HEK293 (cell line): ENCODE measurements around the gene MYOT.
A peak's percentile ranks its signal among the peaks of the same experiment; 100 is the strongest.

Experiments
- CTCF ChIA-PET: fragments of 350-600 bp; formaldehyde crosslinking; extraction: SDS; loops from one replicate; lab custom pipeline; 2021; ENCODE audit warnings: antibody characterized with exemption; lab: Yijun Ruan, JAX
- POLR2A ChIA-PET: fragments of 300-600 bp; formaldehyde crosslinking; extraction: SDS; loops from one replicate; lab custom pipeline; 2020; ENCODE audit warnings: antibody characterized with exemption, inconsistent platforms; lab: Yijun Ruan, JAX
- H3K27ac ChIP-seq: fragments of 200-500 bp; sonication (Bioruptor generic); 2 replicates; pipeline ENCODE4 v1.5.1; 2014; ENCODE audit warnings: low read depth, low read length, control low read depth, inconsistent platforms; ENCODE audit errors: extremely low read depth
- H3K36me3 ChIP-seq, 2 experiments: fragments of 200-500 bp in 1 of 2; sonication (Bioruptor generic) in 1 of 2; 1 replicate in 1 of 2; 2 replicates in 1 of 2; pipeline ENCODE4 v1.5.1; 2014 to 2017; ENCODE audit warnings: inconsistent platforms in 2 of 2, low read length in 2 of 2; ENCODE audit not compliant: control insufficient read depth in 2 of 2, insufficient read depth in 1 of 2
- H3K4me1 ChIP-seq: fragments of 200-500 bp; sonication (Bioruptor generic); 2 replicates; pipeline ENCODE4 v1.5.1; 2014; ENCODE audit warnings: mild to moderate bottlenecking, low read length, inconsistent platforms; ENCODE audit not compliant: control insufficient read depth, insufficient read depth
- H3K4me3 ChIP-seq: 2 replicates; pipeline ENCODE4 v1.5.1; 2011; ENCODE audit warnings: low read depth, mild to moderate bottlenecking, control low read depth, low read length, moderate library complexity
- H3K9me3 ChIP-seq: fragments of 200-500 bp; sonication (Bioruptor generic); 2 replicates; pipeline ENCODE4 v1.5.1; 2014; ENCODE audit warnings: low read depth, low read length, inconsistent platforms; ENCODE audit not compliant: control insufficient read depth, insufficient read depth
- KLF8 ChIP-seq: fragments of 450-650 bp; formaldehyde crosslinking; IDR thresholded peaks from 2 replicates; pipeline ENCODE4 v1.5.1; 2016; ENCODE audit warnings: missing biosample characterization, missing genetic modification characterization
- KLF9 ChIP-seq: fragments of 450-650 bp; formaldehyde crosslinking; IDR thresholded peaks from 2 replicates; pipeline ENCODE4 v1.5.1; 2016; ENCODE audit warnings: missing biosample characterization, missing genetic modification characterization, low read depth
- MYNN ChIP-seq: fragments of 450-650 bp; formaldehyde crosslinking; IDR thresholded peaks from 2 replicates; pipeline ENCODE4 v1.5.1; 2016; ENCODE audit warnings: missing biosample characterization, missing genetic modification characterization, borderline replicate concordance
- REPIN1 ChIP-seq: fragments of 450-650 bp; formaldehyde crosslinking; IDR thresholded peaks from 2 replicates; pipeline ENCODE4 v1.5.1; 2017; ENCODE audit warnings: missing biosample characterization, missing genetic modification characterization, low read depth
- WT1 ChIP-seq: fragments of 450-650 bp; formaldehyde crosslinking; IDR thresholded peaks from 2 replicates; pipeline ENCODE4 v1.5.1; 2016; ENCODE audit warnings: missing biosample characterization, missing genetic modification characterization
- ZNF138 ChIP-seq: fragments of 450-650 bp; formaldehyde crosslinking; IDR thresholded peaks from 2 replicates; pipeline ENCODE4 v1.5.1; 2016; ENCODE audit warnings: missing biosample characterization, missing genetic modification characterization, borderline replicate concordance
- ZNF146 ChIP-seq: fragments of 450-650 bp; formaldehyde crosslinking; IDR thresholded peaks from 2 replicates; pipeline ENCODE4 v1.5.1; 2016; ENCODE audit warnings: missing biosample characterization, missing genetic modification characterization
- ZNF248 ChIP-seq: fragments of 450-650 bp; formaldehyde crosslinking; IDR thresholded peaks from 2 replicates; pipeline ENCODE4 v1.5.1; 2017; ENCODE audit warnings: missing biosample characterization, missing genetic modification characterization
- ZNF26 ChIP-seq: fragments of 450-650 bp; formaldehyde crosslinking; IDR thresholded peaks from 2 replicates; pipeline ENCODE4 v1.5.1; 2016; ENCODE audit warnings: missing biosample characterization, missing genetic modification characterization
- ZNF302 ChIP-seq: fragments of 450-650 bp; formaldehyde crosslinking; IDR thresholded peaks from 2 replicates; pipeline ENCODE4 v1.5.1; 2016; ENCODE audit warnings: missing biosample characterization, missing genetic modification characterization, low read depth
- ZNF521 ChIP-seq: fragments of 450-650 bp; formaldehyde crosslinking; IDR thresholded peaks from 2 replicates; pipeline ENCODE4 v1.5.1; 2017; ENCODE audit warnings: missing biosample characterization, mild to moderate bottlenecking, missing genetic modification characterization
- ZNF571 ChIP-seq: fragments of 450-650 bp; formaldehyde crosslinking; IDR thresholded peaks from 2 replicates; pipeline ENCODE4 v1.5.0; 2017; ENCODE audit warnings: missing biosample characterization, missing genetic modification characterization
- ZNF654 ChIP-seq: fragments of 450-650 bp; formaldehyde crosslinking; IDR thresholded peaks from 2 replicates; pipeline ENCODE4 v1.5.1; 2016; ENCODE audit warnings: low read depth, missing biosample characterization, missing genetic modification characterization
- ZNF677 ChIP-seq: fragments of 450-650 bp; IDR thresholded peaks from 2 replicates; pipeline ENCODE4 v1.5.0; 2018; ENCODE audit warnings: missing biosample characterization, mild to moderate bottlenecking, missing genetic modification characterization, moderate library complexity
- ZNF707 ChIP-seq: fragments of 450-650 bp; formaldehyde crosslinking; IDR thresholded peaks from 2 replicates; pipeline ENCODE4 v1.5.1; 2016; ENCODE audit warnings: missing biosample characterization, missing genetic modification characterization
- ZNF768 ChIP-seq: fragments of 450-650 bp; formaldehyde crosslinking; IDR thresholded peaks from 2 replicates; pipeline ENCODE4 v1.5.1; 2018; ENCODE audit warnings: missing biosample characterization, mild to moderate bottlenecking, missing genetic modification characterization
- ZNF777 ChIP-seq: fragments of 450-650 bp; formaldehyde crosslinking; IDR thresholded peaks from 2 replicates; pipeline ENCODE4 v1.5.1; 2017; ENCODE audit warnings: missing biosample characterization, missing genetic modification characterization, borderline replicate concordance
- ZNF792 ChIP-seq: fragments of 450-650 bp; formaldehyde crosslinking; IDR thresholded peaks from 2 replicates; pipeline ENCODE4 v1.5.1; 2016; ENCODE audit warnings: missing biosample characterization, missing genetic modification characterization
- ZNF830 ChIP-seq: fragments of 450-650 bp; IDR thresholded peaks from 2 replicates; pipeline ENCODE4 v1.5.0; 2018; ENCODE audit warnings: missing biosample characterization, missing genetic modification characterization, low read depth, mild to moderate bottlenecking, moderate library complexity
- TF ChIP-seq, protein P1 (sequence below): fragments of 450-650 bp; formaldehyde crosslinking; IDR thresholded peaks from 2 replicates; pipeline ENCODE4 v1.5.1; 2016; ENCODE audit warnings: missing biosample characterization, missing genetic modification characterization
- TF ChIP-seq, protein P2 (sequence below): fragments of 450-650 bp; formaldehyde crosslinking; IDR thresholded peaks from 2 replicates; pipeline ENCODE4 v1.5.1; 2017; ENCODE audit warnings: missing biosample characterization, mild to moderate bottlenecking, missing genetic modification characterization, moderate library complexity
- TF ChIP-seq, protein P3 (sequence below): fragments of 450-650 bp; formaldehyde crosslinking; IDR thresholded peaks from 2 replicates; pipeline ENCODE4 v1.5.1; 2016; ENCODE audit warnings: missing biosample characterization, missing genetic modification characterization

The MYOT gene

GRCh38 chr5:137867664-137868063, at the start of gene MYOT:
Gene MYOT, plus strand, starts transcription at chr5:137867860. Its CDS starts 2,792 bp downstream, at chr5:137870652.
- Histone ChIP-seq H3K36me3 (no peaks in the 10 kb centered on the region), H3K27ac (no peak within 1 kb of the TSS)
- ChIA-PET CTCF (no interaction called here), POLR2A (no interaction called here)
- TF ChIP-seq KLF8: no peak
- TF ChIP-seq ZNF768 (tag by site-specific recombination): no peak
- no peak for TF ChIP-seq REPIN1
- TF ChIP-seq MYNN: peak; percentile 76
- no peak for TF ChIP-seq ZNF777
- TF ChIP-seq, all 188 proteins: peak for 1
- no peaks in the 10 kb centered on the region for H3K4me1 ChIP-seq
- H3K9me3 ChIP-seq: no peaks in the 10 kb centered on the region
- H3K4me3 ChIP-seq: no peak within 1 kb of the TSS

DNA sequence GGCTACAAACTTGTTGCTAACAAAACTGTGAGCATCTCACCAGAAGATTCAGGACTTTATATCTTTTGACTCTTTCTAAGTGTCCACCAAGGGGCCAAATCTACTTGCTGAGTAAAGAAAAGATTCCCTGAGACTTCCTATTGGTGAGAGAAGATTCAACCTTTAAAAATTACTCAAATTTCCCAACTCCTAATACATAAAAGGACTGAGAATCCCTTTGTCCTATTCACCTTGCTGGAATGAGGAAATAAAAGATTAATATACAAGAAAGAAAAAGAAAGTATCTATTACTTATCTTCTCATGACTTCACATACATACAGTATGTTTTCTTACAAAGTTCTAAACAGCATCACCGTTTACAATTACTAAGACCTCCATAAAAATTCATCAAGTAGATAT, 47.9 kb upstream of the MYOT start:
- CTCF ChIA-PET: interaction anchor here (1.4 to 1.6 kb wide), 3 partner anchors 15 to 159 kb away, joined by 3 to 11 read pairs (median 5); no protein-coding TSS in a partner anchor
- Histone ChIP-seq H3K27ac (no peak overlapping the region), H3K4me3 (no peak overlapping the region), H3K36me3 (no peaks in the 10 kb centered on the region; a peak in 1 of 3 replicates), H3K4me1 (no peaks in the 10 kb centered on the region), H3K9me3 (no peaks in the 10 kb centered on the region)
- no peak for TF ChIP-seq ZNF830 (tag by site-specific recombination)
- TF ChIP-seq, protein P1, sequence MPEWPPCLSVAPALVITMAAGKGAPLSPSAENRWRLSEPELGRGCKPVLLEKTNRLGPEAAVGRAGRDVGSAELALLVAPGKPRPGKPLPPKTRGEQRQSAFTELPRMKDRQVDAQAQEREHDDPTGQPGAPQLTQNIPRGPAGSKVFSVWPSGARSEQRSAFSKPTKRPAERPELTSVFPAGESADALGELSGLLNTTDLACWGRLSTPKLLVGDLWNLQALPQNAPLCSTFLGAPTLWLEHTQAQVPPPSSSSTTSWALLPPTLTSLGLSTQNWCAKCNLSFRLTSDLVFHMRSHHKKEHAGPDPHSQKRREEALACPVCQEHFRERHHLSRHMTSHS: no peak
- TF ChIP-seq WT1 (tag by site-specific recombination): no peak
- POLR2A ChIA-PET: no interaction called here

GRCh38 chr5:137822158-137822764, 45.4 kb upstream of the MYOT start:
- ChIA-PET POLR2A (no interaction called here), CTCF (interaction anchor here (0.6 to 1.1 kb wide), 7 partner anchors 12 to 242 kb away, joined by 3 to 6 read pairs (median 3); no protein-coding TSS in a partner anchor)
- Histone ChIP-seq H3K4me1 (no peaks in the 10 kb centered on the region), H3K9me3 (no peaks in the 10 kb centered on the region), H3K27ac (no peak overlapping the region), H3K36me3 (no peaks in the 10 kb centered on the region), H3K4me3 (no peak overlapping the region)
- no peak for TF ChIP-seq ZNF521
- peak; percentile 49 for TF ChIP-seq ZNF654 (tag by site-specific recombination)

GRCh38 chr5:137822984-137823383, 44.7 kb upstream of the MYOT start:
- no peaks in the 10 kb centered on the region for H3K36me3 ChIP-seq
- no peaks in the 10 kb centered on the region for H3K9me3 ChIP-seq
- CTCF ChIA-PET: interaction anchor here (0.7 to 1.1 kb wide), 4 partner anchors 31 to 189 kb away, joined by 3 to 6 read pairs (median 4); no protein-coding TSS in a partner anchor
- no peak overlapping the region for H3K27ac ChIP-seq
- H3K4me3 ChIP-seq: no peak overlapping the region
- TF ChIP-seq KLF9: no peak
- no peak for TF ChIP-seq ZNF248 (tag by site-specific recombination)
- TF ChIP-seq ZNF677 (tag by site-specific recombination): no peak
- TF ChIP-seq ZNF707 (tag by site-specific recombination): no peak
- TF ChIP-seq ZNF792: no peak
- TF ChIP-seq, protein P2, sequence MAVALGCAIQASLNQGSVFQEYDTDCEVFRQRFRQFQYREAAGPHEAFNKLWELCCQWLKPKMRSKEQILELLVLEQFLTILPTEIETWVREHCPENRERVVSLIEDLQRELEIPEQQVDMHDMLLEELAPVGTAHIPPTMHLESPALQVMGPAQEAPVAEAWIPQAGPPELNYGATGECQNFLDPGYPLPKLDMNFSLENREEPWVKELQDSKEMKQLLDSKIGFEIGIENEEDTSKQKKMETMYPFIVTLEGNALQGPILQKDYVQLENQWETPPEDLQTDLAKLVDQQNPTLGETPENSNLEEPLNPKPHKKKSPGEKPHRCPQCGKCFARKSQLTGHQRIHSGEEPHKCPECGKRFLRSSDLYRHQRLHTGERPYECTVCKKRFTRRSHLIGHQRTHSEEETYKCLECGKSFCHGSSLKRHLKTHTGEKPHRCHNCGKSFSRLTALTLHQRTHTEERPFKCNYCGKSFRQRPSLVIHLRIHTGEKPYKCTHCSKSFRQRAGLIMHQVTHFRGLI (tag by site-specific recombination): no peak
- TF ChIP-seq ZNF26: no peak
- TF ChIP-seq, protein P3, sequence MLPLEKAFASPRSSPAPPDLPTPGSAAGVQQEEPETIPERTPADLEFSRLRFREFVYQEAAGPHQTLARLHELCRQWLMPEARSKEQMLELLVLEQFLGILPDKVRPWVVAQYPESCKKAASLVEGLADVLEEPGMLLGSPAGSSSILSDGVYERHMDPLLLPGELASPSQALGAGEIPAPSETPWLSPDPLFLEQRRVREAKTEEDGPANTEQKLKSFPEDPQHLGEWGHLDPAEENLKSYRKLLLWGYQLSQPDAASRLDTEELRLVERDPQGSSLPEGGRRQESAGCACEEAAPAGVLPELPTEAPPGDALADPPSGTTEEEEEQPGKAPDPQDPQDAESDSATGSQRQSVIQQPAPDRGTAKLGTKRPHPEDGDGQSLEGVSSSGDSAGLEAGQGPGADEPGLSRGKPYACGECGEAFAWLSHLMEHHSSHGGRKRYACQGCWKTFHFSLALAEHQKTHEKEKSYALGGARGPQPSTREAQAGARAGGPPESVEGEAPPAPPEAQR (tag by site-specific recombination): no peak
- no peak for TF ChIP-seq ZNF571
- no peak for TF ChIP-seq MYNN
- no peak for TF ChIP-seq ZNF302 (tag by site-specific recombination)
- no peak for TF ChIP-seq ZNF138 (tag by site-specific recombination)
- no peak for TF ChIP-seq ZNF146
- TF ChIP-seq WT1 (tag by site-specific recombination): no peak
- no peaks in the 10 kb centered on the region for H3K4me1 ChIP-seq
- POLR2A ChIA-PET: no interaction called here
